ENCODE measurements around the gene KATNBL1. TPM values are rescaled to one million over a fixed set of nuclear protein-coding genes. Genes with fewer than 3 reads are reported as not detected.

KATNBL1 gene
- total RNA-seq, 3 donors from 2014 or later, result 43.7 to 67.6 (median 61.0) TPM

DNA sequence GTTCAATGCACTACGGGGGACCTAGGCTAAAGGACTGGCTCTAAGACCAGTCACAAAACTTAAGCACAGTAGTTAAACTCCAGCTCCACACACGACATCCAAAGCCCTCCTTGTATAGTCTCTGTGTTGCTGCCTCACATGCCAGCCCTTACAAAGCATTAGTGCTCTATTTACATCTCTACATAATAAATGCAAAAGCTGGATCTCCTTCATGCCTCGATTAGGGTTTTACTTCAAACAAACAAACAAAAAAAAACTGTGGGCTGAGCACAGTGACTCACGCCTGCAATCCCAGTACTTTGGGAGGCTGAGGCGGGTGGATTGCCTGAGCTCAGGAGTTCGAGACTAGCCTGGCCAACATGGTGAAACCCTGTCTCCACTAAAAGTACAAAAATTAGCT is 98.4 kb downstream of the KATNBL1 start:
- Histone ChIP-seq H3K36me3 (no peaks in the 10 kb centered on the region), H3K4me1 (no peaks in the 10 kb centered on the region), H3K27ac (no peak overlapping the region), H3K9me3 (no peaks in the 10 kb centered on the region), H3K27me3 (no peaks in the 10 kb centered on the region), H3K4me3 (no peak overlapping the region)
- TF ChIP-seq POLR2A (IDR thresholded peaks at IDR 0.05) (no peak), POLR2AphosphoS5 (IDR thresholded peaks at IDR 0.05) (no peak), CTCF (IDR thresholded peaks at IDR 0.05) (no peak)
- no peak for DNase-seq (ENCODE audit: low spot score in 2 of 2)
- intact Hi-C loops (cut with DNase I; ENCODE audit: low total_unique reads), result no loop called here

DNA sequence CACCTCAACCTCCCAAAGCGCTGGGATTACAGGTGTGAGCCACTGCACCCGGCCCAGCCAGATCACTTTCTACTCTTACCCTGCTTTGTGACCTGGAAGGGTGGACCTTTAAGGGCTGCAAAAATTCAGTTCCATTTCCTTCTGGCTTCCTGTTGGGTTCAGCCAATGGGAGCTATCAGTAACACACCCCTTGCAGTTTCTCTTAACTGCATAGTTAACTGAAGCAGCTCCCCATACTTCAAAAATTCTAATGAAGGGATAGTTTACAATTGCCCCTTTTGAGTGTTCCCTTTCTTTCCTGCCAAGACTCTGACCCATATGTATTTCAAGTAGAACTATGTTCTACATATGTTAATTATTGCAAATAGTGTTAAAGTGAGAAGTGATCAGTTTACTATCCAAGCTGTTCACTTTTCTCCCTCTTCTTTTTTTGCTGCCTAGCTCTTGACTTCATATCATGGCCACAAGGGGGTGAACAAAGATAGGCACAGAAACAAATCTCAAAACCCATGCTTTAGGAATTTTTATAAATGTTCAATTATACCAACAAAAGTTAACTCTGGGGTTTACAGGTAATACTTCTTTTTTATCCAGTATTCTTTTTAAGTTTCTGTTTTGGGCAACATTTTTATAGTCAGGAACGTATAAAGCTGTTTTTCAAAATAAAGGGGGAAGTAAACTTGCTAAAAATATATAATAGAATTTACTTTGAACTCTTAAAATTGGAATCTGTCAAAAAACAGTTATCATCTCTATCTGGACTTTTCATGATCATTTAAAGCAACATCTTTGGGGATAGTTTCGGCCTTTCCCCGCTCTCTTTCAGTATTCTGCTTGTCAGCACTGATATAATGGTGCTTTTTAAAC is 99.9 kb downstream of the KATNBL1 start:
- intact Hi-C loops (cut with DNase I; ENCODE audit: low total_unique reads), result loop anchor here (10.0 kb wide), 1 partner anchor 115 kb away; the partner anchor contains the start of gene EMC4
- no peak overlapping the region for H3K4me3 ChIP-seq
- no peaks in the 10 kb centered on the region for H3K9me3 ChIP-seq
- DNase-seq (ENCODE audit: low spot score in 2 of 2), result no peak
- no peaks in the 10 kb centered on the region for H3K27me3 ChIP-seq
- H3K36me3 ChIP-seq, result no peaks in the 10 kb centered on the region
- TF ChIP-seq POLR2AphosphoS5 (IDR thresholded peaks at IDR 0.05) (no peak), CTCF (IDR thresholded peaks at IDR 0.05) (peak in 1 of 3 donors; percentile 39)
- no peak overlapping the region for H3K27ac ChIP-seq
- H3K4me1 ChIP-seq, result no peaks in the 10 kb centered on the region

DNA sequence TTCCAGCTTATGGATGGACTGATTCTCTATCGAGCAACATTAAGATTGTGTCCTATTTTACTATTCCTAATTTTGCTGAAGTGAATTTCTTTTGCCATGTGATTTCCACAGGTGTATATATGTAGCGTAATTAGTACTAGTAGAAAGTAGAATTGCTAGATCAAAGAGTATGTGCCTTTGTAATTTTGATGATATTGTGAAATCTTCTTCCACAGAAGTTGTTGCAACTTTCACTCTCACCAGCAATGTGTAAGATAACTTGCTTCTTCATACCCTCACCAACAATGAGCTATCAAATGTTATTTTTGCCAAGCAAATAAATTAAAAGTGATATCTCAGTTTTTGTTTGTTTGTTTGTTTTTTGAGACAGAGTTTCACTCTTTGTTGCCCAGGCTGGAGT is 102.6 kb downstream of the KATNBL1 start:
- intact Hi-C loops (cut with DNase I; ENCODE audit: low total_unique reads), result loop anchor here (10.0 kb wide), 1 partner anchor 117 kb away; the partner anchor contains the start of gene EMC4
- no peak for DNase-seq (ENCODE audit: low spot score in 2 of 2)
- H3K4me1 ChIP-seq, result peaks cover 0 to 4% of the 10 kb centered on the region in 2 donors

GRCh38 chr15:34106423-34106822 is 103.5 kb downstream of the KATNBL1 start:
- DNase-seq (ENCODE audit: low spot score in 2 of 2), result no peak
- Histone ChIP-seq H3K4me1 (peaks cover 0 to 4% of the 10 kb centered on the region in 2 donors), H3K9me3 (no peaks in the 10 kb centered on the region), H3K4me3 (no peak overlapping the region), H3K27me3 (no peaks in the 10 kb centered on the region), H3K27ac (no peak overlapping the region), H3K36me3 (no peaks in the 10 kb centered on the region)
- intact Hi-C loops (cut with DNase I; ENCODE audit: low total_unique reads), result loop anchor here (10.0 kb wide), 1 partner anchor 118 kb away; the partner anchor contains the start of gene EMC4
- no peak for TF ChIP-seq POLR2AphosphoS5 (IDR thresholded peaks at IDR 0.05)
- TF ChIP-seq CTCF (IDR thresholded peaks at IDR 0.05), result no peak
- TF ChIP-seq POLR2A (IDR thresholded peaks at IDR 0.05), result no peak

More for the DNA sequence above, 102.6 kb downstream of the KATNBL1 start:
- Histone ChIP-seq H3K27ac (no peak overlapping the region), H3K9me3 (no peaks in the 10 kb centered on the region), H3K36me3 (no peaks in the 10 kb centered on the region), H3K27me3 (no peaks in the 10 kb centered on the region), H3K4me3 (no peak overlapping the region)
- no peak for TF ChIP-seq POLR2A (IDR thresholded peaks at IDR 0.05)
- TF ChIP-seq CTCF (IDR thresholded peaks at IDR 0.05), result no peak
- TF ChIP-seq POLR2AphosphoS5 (IDR thresholded peaks at IDR 0.05), result no peak
